Coronary artery (tissue), 2 donors: ENCODE results near the gene ZMIZ1.

ENCODE experiments used
- DNase-seq: peaks from one replicate; pipeline ENCODE4 v3.0.0-alpha.2; 2017; ENCODE audit warnings: low spot score
- H3K27ac ChIP-seq, 2 donors: fragments of 200-600 bp; sonication (generic); one replicate each; pipeline ENCODE4 v1.5.1; 2016 to 2019
- H3K4me3 ChIP-seq: fragments of 200-600 bp; sonication (generic); 2 replicates; pipeline ENCODE4 v1.5.1; 2016; ENCODE audit warnings: mild to moderate bottlenecking, moderate library complexity
- TF ChIP-seq, protein P1 (sequence below): fragments of 200-600 bp; sonication (generic); IDR thresholded peaks from one replicate; pipeline ENCODE4 v1.5.1; 2019; ENCODE audit warnings: antibody characterized with exemption

ZMIZ1 gene

DNA sequence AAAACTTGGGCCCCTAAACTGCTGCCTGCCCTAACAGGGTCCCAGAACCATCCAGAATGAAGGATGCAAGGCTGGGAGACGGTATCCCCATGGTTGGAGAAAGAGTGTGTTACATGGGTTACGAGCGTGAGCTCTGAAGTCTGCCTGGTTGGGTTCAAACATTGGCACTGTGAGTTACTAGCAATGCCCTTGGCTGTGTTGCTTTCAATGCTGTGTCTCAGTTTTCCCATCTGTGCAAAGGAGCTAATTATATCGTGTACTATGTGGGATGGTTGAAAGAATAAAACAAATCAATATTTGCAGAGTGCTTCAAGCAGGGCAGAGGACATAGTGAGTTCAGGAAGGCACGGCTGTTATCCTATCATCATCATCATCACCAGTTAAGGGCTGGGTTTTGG is 114.7 kb downstream of the ZMIZ1 start:
- TF ChIP-seq, protein P1, sequence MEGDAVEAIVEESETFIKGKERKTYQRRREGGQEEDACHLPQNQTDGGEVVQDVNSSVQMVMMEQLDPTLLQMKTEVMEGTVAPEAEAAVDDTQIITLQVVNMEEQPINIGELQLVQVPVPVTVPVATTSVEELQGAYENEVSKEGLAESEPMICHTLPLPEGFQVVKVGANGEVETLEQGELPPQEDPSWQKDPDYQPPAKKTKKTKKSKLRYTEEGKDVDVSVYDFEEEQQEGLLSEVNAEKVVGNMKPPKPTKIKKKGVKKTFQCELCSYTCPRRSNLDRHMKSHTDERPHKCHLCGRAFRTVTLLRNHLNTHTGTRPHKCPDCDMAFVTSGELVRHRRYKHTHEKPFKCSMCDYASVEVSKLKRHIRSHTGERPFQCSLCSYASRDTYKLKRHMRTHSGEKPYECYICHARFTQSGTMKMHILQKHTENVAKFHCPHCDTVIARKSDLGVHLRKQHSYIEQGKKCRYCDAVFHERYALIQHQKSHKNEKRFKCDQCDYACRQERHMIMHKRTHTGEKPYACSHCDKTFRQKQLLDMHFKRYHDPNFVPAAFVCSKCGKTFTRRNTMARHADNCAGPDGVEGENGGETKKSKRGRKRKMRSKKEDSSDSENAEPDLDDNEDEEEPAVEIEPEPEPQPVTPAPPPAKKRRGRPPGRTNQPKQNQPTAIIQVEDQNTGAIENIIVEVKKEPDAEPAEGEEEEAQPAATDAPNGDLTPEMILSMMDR: no peak
- Histone ChIP-seq H3K27ac (peak overlapping the region in 1 of 2 donors; percentile 63), H3K4me3 (no peak overlapping the region)
- no peak for DNase-seq

DNA sequence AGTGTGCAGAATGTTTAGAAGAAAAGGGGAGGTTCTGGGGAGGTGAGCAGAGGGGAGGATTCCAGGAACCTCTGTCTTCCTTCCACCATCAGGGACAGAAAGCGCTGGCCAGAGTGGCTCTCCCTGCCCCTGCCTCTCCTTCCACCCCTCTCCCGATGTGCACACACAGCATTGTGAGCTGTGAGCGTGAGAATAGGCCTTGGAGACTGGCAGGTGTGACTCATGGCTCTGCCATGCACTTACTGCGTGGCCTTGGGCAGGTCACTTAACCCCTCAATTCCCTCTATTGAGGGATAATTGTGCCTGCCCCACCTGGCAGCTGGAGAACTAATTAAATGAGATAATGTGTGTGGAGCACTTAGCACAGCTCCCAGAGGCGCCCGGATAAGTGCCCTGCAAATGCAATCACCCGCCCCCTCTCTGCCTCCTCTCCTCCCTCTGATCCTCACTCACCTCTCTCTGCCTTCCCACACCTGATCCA is 115.4 kb downstream of the ZMIZ1 start:
- no peak for DNase-seq
- H3K4me3 ChIP-seq: no peak overlapping the region
- H3K27ac ChIP-seq: peak overlapping the region in 1 of 2 donors; percentile 63
- TF ChIP-seq, protein P1: no peak

DNA sequence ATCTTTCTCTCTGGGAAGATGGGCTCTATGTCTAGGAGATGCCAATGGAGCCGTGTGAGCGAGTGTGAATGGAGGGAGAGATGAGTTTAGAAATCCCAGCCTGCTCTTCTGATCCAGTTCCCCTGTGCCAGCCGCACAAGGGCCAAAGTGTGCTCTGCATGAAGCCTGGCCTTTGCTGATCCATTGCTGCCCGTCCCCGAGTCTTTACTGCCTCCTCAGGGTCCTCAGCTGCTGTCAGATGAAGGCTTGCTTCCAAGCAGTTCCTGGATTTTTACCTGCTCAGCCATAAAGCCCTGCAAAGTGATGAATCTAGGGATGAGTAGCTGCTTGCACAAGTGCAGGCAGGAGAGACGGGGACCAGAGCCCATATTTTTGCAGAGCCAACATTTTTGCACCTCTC is 115.9 kb downstream of the ZMIZ1 start:
- no peak for DNase-seq
- TF ChIP-seq, protein P1: no peak
- Histone ChIP-seq H3K4me3 (no peak overlapping the region), H3K27ac (peak overlapping the region in 1 of 2 donors; percentile 63)

DNA sequence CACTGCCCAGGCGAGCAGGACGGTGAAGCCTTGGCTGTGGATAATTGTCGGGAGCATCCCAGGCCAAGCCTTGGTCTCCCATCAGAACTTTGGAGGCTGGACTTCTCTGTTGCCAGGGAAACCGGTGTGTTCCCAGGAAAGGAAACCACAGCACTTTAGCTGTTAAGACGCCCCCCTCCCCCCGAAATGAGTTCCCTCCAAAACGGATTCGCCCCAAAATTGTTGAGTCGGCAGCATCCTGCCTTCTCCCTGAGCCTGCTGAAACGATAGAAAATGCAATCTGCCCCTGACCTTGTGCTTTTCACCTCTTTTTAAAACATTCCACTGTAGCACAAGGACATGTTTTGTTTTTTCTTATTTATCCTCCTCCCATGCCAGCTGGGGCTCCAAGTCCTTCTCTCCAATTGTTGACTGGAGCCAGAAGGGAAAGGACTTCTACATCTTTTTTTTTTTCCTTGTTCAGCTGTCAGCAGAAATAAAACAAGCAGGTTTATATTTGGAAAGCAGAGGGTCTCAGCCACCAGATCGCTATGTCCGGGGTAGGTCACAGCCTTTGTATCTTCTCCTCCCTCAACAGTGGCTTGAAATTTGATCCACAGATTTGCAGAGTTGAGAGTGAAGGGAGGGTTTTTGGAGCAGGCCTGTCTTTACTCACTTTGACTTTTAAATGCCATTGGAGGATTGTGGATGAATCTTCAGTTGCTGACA is 116.5 kb downstream of the ZMIZ1 start:
- TF ChIP-seq, protein P1: no peak
- H3K27ac ChIP-seq: peak overlapping the region in 1 of 2 donors; percentile 63
- no peak for DNase-seq
- no peak overlapping the region for H3K4me3 ChIP-seq

DNA sequence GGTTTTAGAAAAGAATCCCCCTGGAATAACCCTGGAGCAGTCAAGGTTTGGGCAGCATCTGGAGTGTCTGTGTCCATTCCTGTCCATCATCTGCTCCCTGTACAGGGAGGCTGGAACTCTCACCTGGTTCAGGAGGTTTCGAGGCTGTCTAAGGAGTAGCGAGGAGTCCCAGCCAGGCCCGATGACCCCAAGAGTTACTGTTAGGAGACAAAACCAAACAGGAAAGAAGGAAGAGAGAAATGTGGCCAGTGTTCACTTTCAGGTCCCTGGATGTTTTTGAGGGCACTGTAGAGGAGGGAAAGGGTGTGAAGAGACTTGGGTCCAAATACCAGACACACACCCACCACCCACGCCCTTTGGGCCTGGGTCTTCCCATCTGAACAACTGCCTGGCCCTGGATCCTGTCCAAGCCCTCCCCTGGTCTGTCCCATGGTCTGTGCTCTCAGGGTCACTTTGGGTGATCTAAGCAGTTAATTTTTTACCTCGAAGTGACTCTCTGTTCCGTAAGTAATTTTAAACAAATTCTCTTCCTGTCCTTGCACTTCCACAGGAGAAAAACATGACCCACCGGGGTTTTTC is 117.1 kb downstream of the ZMIZ1 start:
- TF ChIP-seq, protein P1: no peak
- Histone ChIP-seq H3K27ac (peak overlapping the region in 1 of 2 donors; percentile 63), H3K4me3 (no peak overlapping the region)
- no peak for DNase-seq

DNA sequence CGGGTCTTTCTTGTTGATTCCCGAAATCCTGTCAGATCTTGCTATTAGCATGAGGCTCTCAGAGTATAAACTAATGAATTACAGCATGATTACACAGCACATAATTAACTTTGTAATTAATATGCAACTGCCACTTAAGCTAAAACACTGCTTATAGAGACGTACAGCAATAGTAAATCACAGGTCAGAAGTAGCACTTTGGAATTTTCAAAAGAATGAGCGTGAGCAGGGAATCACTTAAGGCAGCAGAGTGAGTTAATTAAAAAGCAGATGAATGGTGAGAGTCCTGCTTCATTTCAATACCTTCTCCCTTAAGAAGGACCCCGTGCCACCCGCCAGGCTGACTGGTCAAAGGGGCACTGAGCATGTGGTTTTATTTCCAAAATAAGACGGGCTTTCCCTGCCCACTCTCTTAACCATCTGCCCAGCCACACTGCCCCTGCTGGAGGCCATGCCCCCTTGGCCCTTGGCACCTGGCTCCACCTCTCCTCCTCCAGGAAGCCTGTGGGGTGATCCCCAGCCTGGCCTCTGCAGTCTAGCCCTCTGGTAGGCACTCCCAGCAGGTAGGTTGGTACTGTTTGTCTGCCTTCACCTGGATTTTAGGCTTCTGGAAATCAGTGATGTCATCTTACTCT is 117.8 kb downstream of the ZMIZ1 start:
- TF ChIP-seq, protein P1: no peak

More for the DNA sequence above, 117.8 kb downstream of the ZMIZ1 start:
- DNase-seq: no peak
- no peak overlapping the region for H3K4me3 ChIP-seq
- H3K27ac ChIP-seq: peak overlapping the region in 1 of 2 donors; percentile 63
